ENCODE measurements around the gene ST3GAL2.
A peak's percentile ranks its signal among the peaks of the same experiment; 100 is the strongest.

Gene ST3GAL2

GRCh38 chr16:70428178-70428998 is 10.5 kb downstream of the ST3GAL2 start:
- no peak overlapping the region for H3K4me3 ChIP-seq (ENCODE audit: low read length)
- no peak for TF ChIP-seq CTCF (conservative IDR thresholded peaks at IDR 0.05; ENCODE audit: low read depth, low read length)

GRCh38 chr16:70427786-70428177 is 11.1 kb downstream of the ST3GAL2 start:
- DNase-seq (ENCODE audit: low read depth), result no peak
- H3K4me3 ChIP-seq (ENCODE audit: low read length), result no peak overlapping the region
- no peak for TF ChIP-seq CTCF (conservative IDR thresholded peaks at IDR 0.05; ENCODE audit: low read depth, low read length)

More at GRCh38 chr16:70428178-70428998, 10.5 kb downstream of the ST3GAL2 start:
- DNase-seq (ENCODE audit: low read depth), result peak; percentile 71

- DNase-seq (ENCODE audit: low read depth), result no peak
- H3K4me3 ChIP-seq (ENCODE audit: low read length), result no peak overlapping the region
- TF ChIP-seq CTCF (conservative IDR thresholded peaks at IDR 0.05; ENCODE audit: low read depth, low read length), result no peak
These were observed 16.4 kb downstream of the ST3GAL2 start for GRCh38 chr16:70422543-70422942.

GRCh38 chr16:70421473-70422311 is 17.2 kb downstream of the ST3GAL2 start:
- TF ChIP-seq CTCF (conservative IDR thresholded peaks at IDR 0.05; ENCODE audit: low read depth, low read length), result no peak
- DNase-seq (ENCODE audit: low read depth), result no peak
- no peak overlapping the region for H3K4me3 ChIP-seq (ENCODE audit: low read length)

GRCh38 chr16:70421014-70421413 is 17.9 kb downstream of the ST3GAL2 start:
- no peak for TF ChIP-seq CTCF (conservative IDR thresholded peaks at IDR 0.05; ENCODE audit: low read depth, low read length)
- DNase-seq (ENCODE audit: low read depth), result no peak
- H3K4me3 ChIP-seq (ENCODE audit: low read length), result no peak overlapping the region

GRCh38 chr16:70419384-70420327 is 19.2 kb downstream of the ST3GAL2 start:
- no peak overlapping the region for H3K4me3 ChIP-seq (ENCODE audit: low read length)
- DNase-seq (ENCODE audit: low read depth), result no peak
- no peak for TF ChIP-seq CTCF (conservative IDR thresholded peaks at IDR 0.05; ENCODE audit: low read depth, low read length)

All from retinal pigment epithelial cell (primary cell).